Measurements from ENCODE around the gene STK36.

Gene STK36

GRCh38 chr2:218720048-218721041 is 48.5 kb downstream of the STK36 start:
- no peak for DNase-seq (ENCODE audit: low spot score)

GRCh38 chr2:218721488-218721887 is 49.6 kb downstream of the STK36 start:
- no peak for DNase-seq (ENCODE audit: low spot score)

GRCh38 chr2:218721934-218722333 is 50.0 kb downstream of the STK36 start:
- DNase-seq (ENCODE audit: low spot score), result no peak

GRCh38 chr2:218722419-218722818 is 50.5 kb downstream of the STK36 start:
- DNase-seq (ENCODE audit: low spot score), result no peak

GRCh38 chr2:218722876-218723785 is 51.2 kb downstream of the STK36 start:
- DNase-seq (ENCODE audit: low spot score), result no peak

- DNase-seq (ENCODE audit: low spot score), result no peak
These were observed 54.2 kb downstream of the STK36 start for GRCh38 chr2:218726004-218726574.

- DNase-seq (ENCODE audit: low spot score), result no peak
These were observed 55.7 kb downstream of the STK36 start for GRCh38 chr2:218727502-218728165.

- DNase-seq (ENCODE audit: low spot score), result no peak
These were observed 57.8 kb downstream of the STK36 start for GRCh38 chr2:218729640-218730039.

GRCh38 chr2:218732052-218732760 is 60.3 kb downstream of the STK36 start:
- no peak for DNase-seq (ENCODE audit: low spot score)

- DNase-seq (ENCODE audit: low spot score), result no peak
These were observed 60.9 kb downstream of the STK36 start for GRCh38 chr2:218732761-218733158.

GRCh38 chr2:218733171-218734021 is 61.5 kb downstream of the STK36 start:
- peak; percentile 46 for DNase-seq (ENCODE audit: low spot score)

- no peak for DNase-seq (ENCODE audit: low spot score)
These were observed 62.5 kb downstream of the STK36 start for GRCh38 chr2:218734190-218734975.

GRCh38 chr2:218736531-218736930 is 64.6 kb downstream of the STK36 start:
- DNase-seq (ENCODE audit: low spot score), result no peak

GRCh38 chr2:218743068-218743467 is 71.2 kb downstream of the STK36 start:
- no peak for DNase-seq (ENCODE audit: low spot score)

- DNase-seq (ENCODE audit: low spot score), result no peak
These were observed 72.7 kb downstream of the STK36 start for GRCh38 chr2:218744615-218745014.

GRCh38 chr2:218745160-218745558 is 73.3 kb downstream of the STK36 start:
- no peak for DNase-seq (ENCODE audit: low spot score)

- peak; percentile 40 for DNase-seq (ENCODE audit: low spot score)
These were observed 73.9 kb downstream of the STK36 start for GRCh38 chr2:218745559-218746469.

GRCh38 chr2:218746470-218746795 is 74.5 kb downstream of the STK36 start:
- no peak for DNase-seq (ENCODE audit: low spot score)

Data from AG08396 (cell line).